Heart left ventricle (tissue), 16 donors: Measurements from ENCODE around the gene HSD17B14. TPM values are rescaled to one million over a fixed set of nuclear protein-coding genes. Genes with fewer than 3 reads are reported as not detected.

ENCODE experiments used
- ATAC-seq, 4 donors: fragments of 200-7000 bp; cut with Tn5 transposase; one replicate each; pipeline ENCODE4 v1.9.1; 2020 to 2022; ENCODE audit warnings: moderate library complexity in 4 of 4, mild to moderate bottlenecking in 3 of 4, moderate number of reproducible peaks in 1 of 4
- DNase-seq, 5 donors: peaks; one replicate each; pipeline ENCODE4 v3.0.0-alpha.2; 2020
- H3K27ac ChIP-seq, 12 donors: fragments of 200-600 bp; sonication (generic) in 4 of 12; one replicate each; pipeline versions ENCODE4 v1.5.0 to v1.8.0; 2016 to 2022; ENCODE audit warnings: mild to moderate bottlenecking in 2 of 12
- H3K27me3 ChIP-seq, 9 donors: fragments of 200-600 bp; sonication (generic) in 2 of 9; one replicate each; pipeline versions ENCODE4 v1.5.1 to v1.8.0; 2016 to 2022; ENCODE audit warnings: mild to moderate bottlenecking in 3 of 9
- H3K36me3 ChIP-seq, 9 donors: fragments of 200-600 bp; sonication (generic) in 2 of 9; one replicate each; pipeline versions ENCODE4 v1.5.0 to v1.8.0; 2018 to 2022; ENCODE audit warnings: mild to moderate bottlenecking in 2 of 9
- H3K4me1 ChIP-seq, 12 donors: fragments of 200-600 bp; sonication (generic) in 4 of 12; one replicate each; pipeline versions ENCODE4 v1.5.0 to v1.8.0; 2016 to 2022; ENCODE audit warnings: mild to moderate bottlenecking in 3 of 12
- H3K4me3 ChIP-seq, 12 donors: fragments of 200-600 bp; sonication (generic) in 4 of 12; one replicate each; pipeline versions ENCODE4 v1.5.0 to v1.8.0; 2017 to 2022; ENCODE audit warnings: mild to moderate bottlenecking in 9 of 12, moderate library complexity in 4 of 12
- H3K9me3 ChIP-seq, 12 donors: fragments of 200-600 bp; sonication (generic) in 4 of 12; one replicate each; pipeline versions ENCODE4 v1.5.0 to v1.8.0; 2016 to 2022; ENCODE audit warnings: mild to moderate bottlenecking in 1 of 12
- CTCF ChIP-seq, 12 donors: fragments of 200-600 bp; sonication (generic) in 4 of 12; IDR thresholded peaks; one replicate each; pipeline versions ENCODE4 v1.5.0 to v1.8.0; 2018 to 2022; ENCODE audit warnings: antibody characterized with exemption in 12 of 12, mild to moderate bottlenecking in 5 of 12
- POLR2A ChIP-seq, 2 donors: fragments of 450-650 bp; IDR thresholded peaks; one replicate each; pipeline ENCODE4 v1.6.1; 2017; ENCODE audit warnings: antibody characterized with exemption in 2 of 2, mild to moderate bottlenecking in 2 of 2, moderate library complexity in 2 of 2
- WGBS, 4 donors: extraction: QIAGEN DNeasy Blood & Tissue Kit in 2 of 4; methylation state at CpG; one replicate each; pipeline versions ENCODE4 v1.1.5 to v1.1.7; 2013 to 2018; 5-methylcytosine and 5-hydroxymethylcytosine counted together
- intact Hi-C, 10 donors: fragments of 100-400 bp; cut with DNase I; formaldehyde crosslinking; loops; one replicate each; pipeline versions ENCODE4 v1.11.1 to v1.14.2; 2022
- polyA plus RNA-seq, 2 donors: library from polyadenylated mRNA; stranded (reverse); fragments of 200-250 nt; gene quantifications; one replicate each; pipeline ENCODE4 v1.2.3, GENCODE V29; 2013
- total RNA-seq, 9 donors: library from RNA; depleted of rRNA in 2 of 9; stranded (reverse); fragments of >200 nt in 2 of 9; fragmentation: NEBNext Ultra II Directional in 3 of 9; extraction: Animal tissue kit (Norgen Biotek cat#: 25700) in 3 of 9; gene quantifications; one replicate each; pipeline versions ENCODE4 v1.1.0 to v1.2.4, GENCODE V29; 2016 to 2023
- donor health status: ischemic (EF 13 %, LVEDD 7.1; RV severe dilation, severe dysfunction).
- donor health status: healthy with polysubstance abuse.
- donor health status: DM: no; HTN: yes; CAD: no.
- donor health status: DM: no; HTN: no; CAD: no.
- donor health status: ischemic (EF 25% LVEDD 6.9; RV normal size, moderate dysfunction).
- donor health status: ischemic (EF 25% LVEDD 5.7; RV mildly dilated, moderate dysfunction).
- donor health status: healthy.
- donor health status: DM: yes; HTN: yes; CAD: no.
- donor health status: ischemic (EF 35%, LVEDD 5.7; RV mildly dilated, moderate dysfunction).
- donor health status: nonischemic (EF 11% LVEDD 7.7; RV severe dilation, severe dysfunction).
- donor health status: DM: yes; HTN: yes; CAD: no.
- donor health status: PGD.
- donor health status: ischemic (EF 29% LVEDD 5.4; RV normal size, mild dysfunction).
- donor health status: nonischemic (EF 23%, LVEDD 6.1; RV moderate dilation, normal function).

Gene HSD17B14
- total and polyA plus RNA-seq, 11 donors: 1.2 to 5.4 (median 2.7) TPM; not detected in 1

DNA sequence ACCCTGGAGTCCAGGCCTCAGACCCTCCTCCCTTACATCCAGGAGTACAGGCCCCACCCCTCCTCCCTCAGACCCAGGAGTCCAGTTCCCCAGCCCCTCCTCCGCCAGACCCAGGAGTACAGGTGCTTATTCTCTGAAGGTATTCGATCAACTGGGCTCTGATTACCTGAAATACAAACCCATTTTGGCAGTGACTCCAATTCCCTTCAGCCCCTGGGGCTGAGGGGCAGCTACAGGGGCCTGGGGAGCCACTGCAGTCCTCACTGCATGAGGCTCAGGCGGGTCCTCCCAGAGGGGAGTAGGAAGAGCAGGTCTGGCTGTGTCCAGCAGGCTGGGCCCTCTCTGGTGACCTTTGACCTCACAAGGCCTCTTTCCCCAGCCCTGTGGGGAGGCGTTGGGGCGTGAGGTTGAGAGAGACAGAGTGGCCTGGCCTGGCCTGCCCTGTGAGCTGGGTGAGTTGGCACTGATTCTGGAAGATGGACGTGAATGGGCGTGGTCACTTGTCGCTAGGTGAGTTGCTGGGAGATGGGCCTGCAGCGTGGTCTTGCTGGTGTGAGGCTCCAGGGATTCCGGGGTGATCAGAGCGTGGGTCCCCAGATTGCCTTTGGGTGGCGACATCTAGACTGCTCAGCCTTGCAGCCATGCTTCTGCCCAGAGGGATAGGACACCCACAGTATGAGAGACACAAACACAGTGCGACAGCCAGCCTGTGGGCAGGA, 28.5 kb downstream of the HSD17B14 start:
- Histone ChIP-seq H3K9me3 (no peaks in the 10 kb centered on the region), H3K4me3 (no peak overlapping the region), H3K4me1 (peaks cover 0 to 24% (median 15%) of the 10 kb centered on the region in 12 donors), H3K27ac (no peak overlapping the region), H3K27me3 (no peaks in the 10 kb centered on the region), H3K36me3 (peaks cover 0 to 7% (median 0%) of the 10 kb centered on the region in 9 donors)
- WGBS, 4 donors: 90 to 93% (median 92%) methylated on average over 13 of the region's 13 CpGs
- intact Hi-C loops: no loop called here
- DNase-seq (no peak), ATAC-seq (no peak)
- TF ChIP-seq CTCF (IDR thresholded peaks at IDR 0.05) (no peak), POLR2A (IDR thresholded peaks at IDR 0.05) (no peak)

DNA sequence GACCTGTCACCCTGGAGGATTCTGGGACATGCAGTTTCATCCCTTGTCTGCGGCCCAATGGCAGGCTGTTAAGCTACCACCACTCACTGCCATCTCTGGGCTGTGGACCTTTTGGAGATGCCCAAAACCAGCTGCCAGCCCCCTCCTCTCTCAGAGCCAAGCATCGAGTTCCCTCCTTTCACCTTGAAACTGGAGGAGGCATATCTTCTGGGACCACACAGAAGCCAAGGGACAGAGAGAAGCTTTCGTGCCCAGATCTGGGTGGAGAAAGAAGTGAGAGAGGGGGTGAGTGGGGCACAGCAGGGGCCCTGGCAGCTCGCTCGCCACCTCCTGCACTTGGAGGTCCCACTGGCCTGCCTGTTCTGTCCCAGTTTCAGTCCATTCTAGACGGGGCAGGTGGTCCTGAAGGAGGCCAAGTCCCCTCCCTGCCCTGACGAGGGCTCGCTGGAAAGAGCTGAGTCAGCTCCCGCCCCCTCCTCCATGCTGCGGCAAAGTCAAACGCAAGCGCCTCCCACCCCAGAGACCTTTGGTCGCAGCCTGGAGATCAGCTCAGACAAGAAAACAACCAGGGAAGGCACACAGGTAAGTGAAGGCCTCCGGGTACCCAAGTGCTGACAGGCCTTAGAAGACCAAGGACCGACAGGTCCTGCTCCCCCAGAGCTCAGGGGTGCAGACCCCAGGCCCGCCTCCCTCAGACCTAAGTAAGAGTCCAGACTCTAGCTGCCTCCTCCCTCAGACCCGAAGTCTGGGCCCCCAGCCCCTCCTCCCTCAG, 29.3 kb downstream of the HSD17B14 start:
- H3K9me3 ChIP-seq: no peaks in the 10 kb centered on the region
- peak in 2 of 4 donors; percentile 26 to 33 for ATAC-seq
- H3K27ac ChIP-seq: no peak overlapping the region
- no peaks in the 10 kb centered on the region for H3K27me3 ChIP-seq
- DNase-seq: no peak
- peaks cover 0 to 17% (median 11%) of the 10 kb centered on the region in 12 donors for H3K4me1 ChIP-seq
- WGBS, 4 donors: 79 to 88% (median 83%) methylated on average over 14 to 17 of the region's 17 CpGs
- no peak for TF ChIP-seq CTCF (IDR thresholded peaks at IDR 0.05)
- no peak for TF ChIP-seq POLR2A (IDR thresholded peaks at IDR 0.05)
- H3K36me3 ChIP-seq: peaks cover 0 to 7% (median 0%) of the 10 kb centered on the region in 9 donors
- no peak overlapping the region for H3K4me3 ChIP-seq
- intact Hi-C loops: no loop called here

GRCh38 chr19:48806518-48806817, 29.8 kb downstream of the HSD17B14 start:
- intact Hi-C loops: no loop called here

More at GRCh38 chr19:48806518-48806817, 29.8 kb downstream of the HSD17B14 start:
- Histone ChIP-seq H3K27me3 (no peaks in the 10 kb centered on the region), H3K4me3 (no peak overlapping the region), H3K9me3 (no peaks in the 10 kb centered on the region), H3K27ac (no peak overlapping the region), H3K4me1 (peaks cover 0 to 11% (median 8%) of the 10 kb centered on the region in 12 donors), H3K36me3 (peaks cover 0 to 7% (median 0%) of the 10 kb centered on the region in 9 donors)
- ATAC-seq (peak in 1 of 4 donors; percentile 44), DNase-seq (peak in 2 of 5 donors; percentile 46 to 48)
- WGBS, 4 donors: 76 to 91% (median 87%) methylated on average over 5 of the region's 5 CpGs
- no peak for TF ChIP-seq POLR2A (IDR thresholded peaks at IDR 0.05)
- TF ChIP-seq CTCF (IDR thresholded peaks at IDR 0.05): no peak
